GM23338 (cell line): ENCODE measurements around the gene PPP1CA. TPM values are rescaled to one million over a fixed set of nuclear protein-coding genes. Genes with fewer than 3 reads are reported as not detected.

Source experiments
- CREB1 ChIP-seq: fragments of 250-450 bp; sonication (Bioruptor Pico); IDR thresholded peaks from 2 replicates; pipeline ENCODE4 v1.5.0; 2020; ENCODE audit warnings: low read depth, mild to moderate bottlenecking, moderate library complexity
- ETS1 ChIP-seq: IDR thresholded peaks from 2 replicates; pipeline ENCODE4 v1.6.1; 2016; ENCODE audit warnings: antibody characterized with exemption
- EZH2 ChIP-seq: fragments of 200-600 bp; sonication (generic); IDR thresholded peaks from one replicate; pipeline ENCODE4 v1.8.0; 2017; ENCODE audit warnings: antibody characterized with exemption, mild to moderate bottlenecking, low read depth; ENCODE audit not compliant: unreplicated experiment
- NANOG ChIP-seq: IDR thresholded peaks from 2 replicates; pipeline ENCODE4 v1.6.1; 2016; ENCODE audit warnings: antibody characterized with exemption, borderline replicate concordance
- POLR2AphosphoS5 ChIP-seq: IDR thresholded peaks from 2 replicates; pipeline ENCODE4 v1.6.1; 2016; ENCODE audit warnings: antibody characterized with exemption, low read depth
- STAT1 ChIP-seq: IDR thresholded peaks from one replicate; pipeline ENCODE4 v1.6.1; 2016; ENCODE audit warnings: antibody characterized with exemption; ENCODE audit not compliant: unreplicated experiment
- ZNF114 ChIP-seq: fragments of 250-450 bp; sonication (Bioruptor Pico); IDR thresholded peaks from 2 replicates; pipeline ENCODE4 v1.5.0; 2020; ENCODE audit warnings: mild to moderate bottlenecking, moderate library complexity
- polyA plus RNA-seq: library from polyadenylated mRNA; unstranded; fragments of >200 nt; fragmentation: Nextera tagmentation; extraction: Ambion mirVana; gene quantifications from 2 replicates; pipeline ENCODE4 v1.2.1, GENCODE V29; 2016
- total RNA-seq: library from RNA; depleted of rRNA; stranded (reverse); fragments of >200 nt; shearing (Covaris generic); gene quantifications from 2 replicates; pipeline ENCODE4 v1.2.3, GENCODE V29; 2014
- TF ChIP-seq, protein P1 (sequence below): fragments of 250-450 bp; sonication (Bioruptor Pico); IDR thresholded peaks from 2 replicates; pipeline ENCODE4 v1.5.0; 2020; ENCODE audit warnings: mild to moderate bottlenecking, moderate library complexity
- TF ChIP-seq, protein P2 (sequence below), 2 experiments: fragments of 200-600 bp in 1 of 2; sonication (generic) in 1 of 2; conservative IDR thresholded peaks; 2 replicates each; pipeline versions ENCODE4 v1.5.1 to v1.6.1; 2016 to 2017; ENCODE audit warnings: antibody characterized with exemption in 2 of 2, low read depth in 2 of 2, mild to moderate bottlenecking in 2 of 2, moderate library complexity in 1 of 2

PPP1CA gene
- total and polyA plus RNA-seq, 2 experiments from 2014 or later: 217 to 237 TPM

- TF ChIP-seq, protein P1, sequence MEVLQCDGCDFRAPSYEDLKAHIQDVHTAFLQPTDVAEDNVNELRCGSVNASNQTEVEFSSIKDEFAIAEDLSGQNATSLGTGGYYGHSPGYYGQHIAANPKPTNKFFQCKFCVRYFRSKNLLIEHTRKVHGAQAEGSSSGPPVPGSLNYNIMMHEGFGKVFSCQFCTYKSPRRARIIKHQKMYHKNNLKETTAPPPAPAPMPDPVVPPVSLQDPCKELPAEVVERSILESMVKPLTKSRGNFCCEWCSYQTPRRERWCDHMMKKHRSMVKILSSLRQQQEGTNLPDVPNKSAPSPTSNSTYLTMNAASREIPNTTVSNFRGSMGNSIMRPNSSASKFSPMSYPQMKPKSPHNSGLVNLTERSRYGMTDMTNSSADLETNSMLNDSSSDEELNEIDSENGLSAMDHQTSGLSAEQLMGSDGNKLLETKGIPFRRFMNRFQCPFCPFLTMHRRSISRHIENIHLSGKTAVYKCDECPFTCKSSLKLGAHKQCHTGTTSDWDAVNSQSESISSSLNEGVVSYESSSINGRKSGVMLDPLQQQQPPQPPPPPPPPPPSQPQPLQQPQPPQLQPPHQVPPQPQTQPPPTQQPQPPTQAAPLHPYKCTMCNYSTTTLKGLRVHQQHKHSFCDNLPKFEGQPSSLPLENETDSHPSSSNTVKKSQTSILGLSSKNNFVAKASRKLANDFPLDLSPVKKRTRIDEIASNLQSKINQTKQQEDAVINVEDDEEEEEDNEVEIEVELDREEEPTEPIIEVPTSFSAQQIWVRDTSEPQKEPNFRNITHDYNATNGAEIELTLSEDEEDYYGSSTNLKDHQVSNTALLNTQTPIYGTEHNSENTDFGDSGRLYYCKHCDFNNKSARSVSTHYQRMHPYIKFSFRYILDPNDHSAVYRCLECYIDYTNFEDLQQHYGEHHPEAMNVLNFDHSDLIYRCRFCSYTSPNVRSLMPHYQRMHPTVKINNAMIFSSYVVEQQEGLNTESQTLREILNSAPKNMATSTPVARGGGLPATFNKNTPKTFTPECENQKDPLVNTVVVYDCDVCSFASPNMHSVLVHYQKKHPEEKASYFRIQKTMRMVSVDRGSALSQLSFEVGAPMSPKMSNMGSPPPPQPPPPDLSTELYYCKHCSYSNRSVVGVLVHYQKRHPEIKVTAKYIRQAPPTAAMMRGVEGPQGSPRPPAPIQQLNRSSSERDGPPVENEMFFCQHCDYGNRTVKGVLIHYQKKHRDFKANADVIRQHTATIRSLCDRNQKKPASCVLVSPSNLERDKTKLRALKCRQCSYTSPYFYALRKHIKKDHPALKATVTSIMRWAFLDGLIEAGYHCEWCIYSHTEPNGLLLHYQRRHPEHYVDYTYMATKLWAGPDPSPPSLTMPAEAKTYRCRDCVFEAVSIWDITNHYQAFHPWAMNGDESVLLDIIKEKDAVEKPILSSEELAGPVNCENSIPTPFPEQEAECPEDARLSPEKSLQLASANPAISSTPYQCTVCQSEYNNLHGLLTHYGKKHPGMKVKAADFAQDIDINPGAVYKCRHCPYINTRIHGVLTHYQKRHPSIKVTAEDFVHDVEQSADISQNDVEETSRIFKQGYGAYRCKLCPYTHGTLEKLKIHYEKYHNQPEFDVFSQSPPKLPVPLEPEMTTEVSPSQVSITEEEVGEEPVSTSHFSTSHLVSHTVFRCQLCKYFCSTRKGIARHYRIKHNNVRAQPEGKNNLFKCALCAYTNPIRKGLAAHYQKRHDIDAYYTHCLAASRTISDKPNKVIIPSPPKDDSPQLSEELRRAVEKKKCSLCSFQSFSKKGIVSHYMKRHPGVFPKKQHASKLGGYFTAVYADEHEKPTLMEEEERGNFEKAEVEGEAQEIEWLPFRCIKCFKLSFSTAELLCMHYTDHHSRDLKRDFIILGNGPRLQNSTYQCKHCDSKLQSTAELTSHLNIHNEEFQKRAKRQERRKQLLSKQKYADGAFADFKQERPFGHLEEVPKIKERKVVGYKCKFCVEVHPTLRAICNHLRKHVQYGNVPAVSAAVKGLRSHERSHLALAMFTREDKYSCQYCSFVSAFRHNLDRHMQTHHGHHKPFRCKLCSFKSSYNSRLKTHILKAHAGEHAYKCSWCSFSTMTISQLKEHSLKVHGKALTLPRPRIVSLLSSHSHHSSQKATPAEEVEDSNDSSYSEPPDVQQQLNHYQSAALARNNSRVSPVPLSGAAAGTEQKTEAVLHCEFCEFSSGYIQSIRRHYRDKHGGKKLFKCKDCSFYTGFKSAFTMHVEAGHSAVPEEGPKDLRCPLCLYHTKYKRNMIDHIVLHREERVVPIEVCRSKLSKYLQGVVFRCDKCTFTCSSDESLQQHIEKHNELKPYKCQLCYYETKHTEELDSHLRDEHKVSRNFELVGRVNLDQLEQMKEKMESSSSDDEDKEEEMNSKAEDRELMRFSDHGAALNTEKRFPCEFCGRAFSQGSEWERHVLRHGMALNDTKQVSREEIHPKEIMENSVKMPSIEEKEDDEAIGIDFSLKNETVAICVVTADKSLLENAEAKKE (CRISPR knock-in tag): no peak
- TF ChIP-seq STAT1 (no peak), CREB1 (CRISPR knock-in tag) (no peak), EZH2 (no peak), ZNF114 (CRISPR knock-in tag) (no peak), NANOG (no peak), POLR2AphosphoS5 (no peak), ETS1 (no peak)
- TF ChIP-seq, protein P2, sequence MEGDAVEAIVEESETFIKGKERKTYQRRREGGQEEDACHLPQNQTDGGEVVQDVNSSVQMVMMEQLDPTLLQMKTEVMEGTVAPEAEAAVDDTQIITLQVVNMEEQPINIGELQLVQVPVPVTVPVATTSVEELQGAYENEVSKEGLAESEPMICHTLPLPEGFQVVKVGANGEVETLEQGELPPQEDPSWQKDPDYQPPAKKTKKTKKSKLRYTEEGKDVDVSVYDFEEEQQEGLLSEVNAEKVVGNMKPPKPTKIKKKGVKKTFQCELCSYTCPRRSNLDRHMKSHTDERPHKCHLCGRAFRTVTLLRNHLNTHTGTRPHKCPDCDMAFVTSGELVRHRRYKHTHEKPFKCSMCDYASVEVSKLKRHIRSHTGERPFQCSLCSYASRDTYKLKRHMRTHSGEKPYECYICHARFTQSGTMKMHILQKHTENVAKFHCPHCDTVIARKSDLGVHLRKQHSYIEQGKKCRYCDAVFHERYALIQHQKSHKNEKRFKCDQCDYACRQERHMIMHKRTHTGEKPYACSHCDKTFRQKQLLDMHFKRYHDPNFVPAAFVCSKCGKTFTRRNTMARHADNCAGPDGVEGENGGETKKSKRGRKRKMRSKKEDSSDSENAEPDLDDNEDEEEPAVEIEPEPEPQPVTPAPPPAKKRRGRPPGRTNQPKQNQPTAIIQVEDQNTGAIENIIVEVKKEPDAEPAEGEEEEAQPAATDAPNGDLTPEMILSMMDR (conservative IDR thresholded peaks at IDR 0.05; ENCODE audit: low read depth in 2 of 2): no peak
Measured at GRCh38 chr11:67349928-67350465, 51.7 kb downstream of the PPP1CA start (continued).
